DMS79 (cell line): ENCODE measurements around the gene ESRRA.

Experiments
- DNase-seq: peaks from one replicate; lab custom pipeline; 2025; lab: John Stamatoyannopoulos, UW

Gene ESRRA

DNA sequence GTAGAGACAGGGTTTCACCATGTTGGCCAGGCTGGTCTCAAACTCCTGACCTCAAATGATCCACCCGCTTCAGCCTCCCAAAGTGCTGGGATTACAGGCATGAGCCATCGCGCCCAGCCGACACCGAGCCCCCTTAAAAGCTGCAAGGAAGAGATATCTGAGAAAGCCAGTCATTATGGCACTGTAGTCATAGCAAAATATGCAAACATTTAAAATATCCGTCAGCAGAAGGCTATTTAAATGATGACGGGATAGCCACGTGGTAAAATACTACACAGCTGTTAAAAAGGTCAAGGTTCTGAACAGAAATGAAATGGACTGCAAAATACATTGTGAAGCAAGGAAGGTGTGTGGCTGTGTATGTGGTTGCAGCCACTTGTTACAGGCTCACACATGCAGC, 28.2 kb downstream of the ESRRA start:
- DNase-seq, result no peak

DNA sequence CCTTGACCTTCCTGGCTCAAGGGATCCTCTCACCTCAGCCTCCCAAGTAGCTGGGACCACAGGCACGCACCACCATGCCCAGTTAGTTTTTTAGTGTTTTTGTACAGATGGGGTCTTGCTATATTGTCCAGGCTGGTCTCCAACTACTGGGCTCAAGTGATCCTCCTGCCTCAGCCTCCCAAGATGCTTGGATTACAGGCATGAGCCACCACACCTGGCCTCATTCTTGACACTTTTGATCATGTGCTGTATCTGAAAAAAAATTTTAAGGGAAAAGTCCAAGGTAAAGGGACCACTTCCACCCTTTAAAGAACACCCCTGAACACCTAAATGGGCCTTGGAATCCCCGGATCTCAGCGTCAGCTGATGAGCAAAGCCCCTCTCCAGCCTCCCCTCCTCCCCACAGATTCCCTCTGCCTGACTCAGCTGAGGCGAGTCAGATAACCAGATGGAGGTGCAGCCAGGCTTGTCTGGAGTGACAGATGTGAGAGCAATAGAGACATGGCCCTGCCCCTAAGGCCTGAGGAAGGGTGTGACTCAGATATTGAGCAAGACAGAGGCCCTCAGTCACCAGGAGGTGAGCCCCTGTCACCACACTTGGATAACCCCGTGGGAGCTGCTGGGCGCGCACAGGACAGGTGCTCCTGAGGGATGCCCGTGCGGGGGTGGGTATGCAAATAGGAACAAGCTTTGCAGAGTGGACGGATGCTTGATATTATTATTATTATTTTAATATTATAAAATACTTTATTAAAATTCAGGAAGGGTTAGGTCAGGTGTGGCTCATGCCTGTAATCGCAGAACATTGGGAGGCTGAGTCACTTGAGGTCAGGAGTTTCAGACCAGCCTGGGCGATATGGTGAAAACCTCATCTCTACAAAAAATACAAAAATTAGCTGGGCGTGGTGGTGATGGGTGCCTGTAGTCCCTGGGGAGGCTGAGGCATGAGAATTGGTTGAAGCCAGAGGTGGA, 29.7 kb downstream of the ESRRA start:
- peak; percentile 71 for DNase-seq

DNA sequence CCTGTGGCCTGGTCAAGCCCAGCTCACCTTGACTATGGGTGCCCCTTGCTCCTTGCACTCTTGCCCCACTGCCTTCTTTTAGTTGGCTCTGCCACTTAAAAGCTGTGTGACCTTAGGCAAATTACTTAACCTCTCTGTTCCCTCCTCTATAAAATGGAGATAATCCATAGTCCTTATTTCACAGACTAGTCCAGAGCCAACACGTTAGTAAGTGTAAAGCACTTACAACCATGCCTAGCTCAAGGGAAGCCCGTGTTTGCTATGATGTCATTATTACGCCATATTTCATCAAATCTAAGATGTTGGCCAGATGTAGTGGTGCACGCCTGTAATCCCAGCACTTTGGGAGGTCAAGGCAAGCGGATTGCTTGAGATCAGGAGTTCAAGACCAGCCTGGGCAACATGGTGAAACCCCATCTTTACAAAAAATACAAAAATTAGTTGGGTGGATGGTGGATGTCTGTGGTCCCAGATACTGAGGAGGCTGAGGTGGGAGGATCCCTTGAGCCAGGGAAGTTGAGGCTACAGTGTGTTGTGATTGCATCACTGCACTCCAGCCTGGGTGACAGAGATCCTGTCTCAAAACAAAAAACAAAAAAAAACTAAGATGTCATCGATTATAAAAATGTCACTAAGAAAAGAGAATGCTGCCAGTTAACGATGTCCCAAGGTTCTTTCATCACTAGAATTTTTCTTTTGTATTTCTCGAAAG, 32.4 kb downstream of the ESRRA start:
- DNase-seq, result no peak

DNA sequence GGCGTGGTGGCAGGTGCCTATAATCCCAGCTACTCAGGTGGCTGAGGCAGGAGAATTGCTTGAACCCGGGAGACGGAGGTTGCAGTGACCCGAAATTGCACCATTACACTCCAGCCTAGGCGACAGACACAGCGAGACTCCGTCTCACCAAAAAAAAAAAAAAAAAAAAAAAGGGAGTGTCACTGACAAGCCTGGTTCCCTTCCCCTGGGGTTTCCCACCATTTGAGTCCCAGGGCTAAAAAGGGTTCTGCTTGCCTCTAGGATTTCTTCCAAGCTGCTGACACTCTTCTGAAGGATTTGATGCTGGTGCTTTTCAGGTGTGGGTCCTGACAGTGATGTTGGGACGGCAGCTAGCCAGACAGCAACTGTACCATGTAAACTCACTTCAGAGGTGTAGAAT, 33.4 kb downstream of the ESRRA start:
- DNase-seq, result no peak

DNA sequence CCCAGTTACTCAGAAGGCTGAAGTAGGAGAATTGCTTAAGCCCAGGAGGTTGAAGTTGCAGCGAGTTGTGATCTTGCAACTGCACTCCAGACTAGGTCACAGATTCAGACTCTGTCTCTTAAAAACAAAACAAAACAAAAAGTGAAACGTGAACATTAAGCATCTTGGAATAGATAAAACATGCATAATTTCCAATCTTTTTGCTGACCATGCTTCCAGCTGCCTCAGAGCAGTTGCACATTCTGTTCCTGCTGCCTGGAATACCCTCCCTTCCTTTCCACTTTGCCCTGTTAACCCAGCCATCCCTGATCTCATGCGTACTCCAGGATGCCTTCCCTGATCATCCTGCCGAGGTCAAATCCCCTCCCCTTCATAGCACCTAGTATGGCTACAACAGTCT, 34.0 kb downstream of the ESRRA start:
- no peak for DNase-seq

DNA sequence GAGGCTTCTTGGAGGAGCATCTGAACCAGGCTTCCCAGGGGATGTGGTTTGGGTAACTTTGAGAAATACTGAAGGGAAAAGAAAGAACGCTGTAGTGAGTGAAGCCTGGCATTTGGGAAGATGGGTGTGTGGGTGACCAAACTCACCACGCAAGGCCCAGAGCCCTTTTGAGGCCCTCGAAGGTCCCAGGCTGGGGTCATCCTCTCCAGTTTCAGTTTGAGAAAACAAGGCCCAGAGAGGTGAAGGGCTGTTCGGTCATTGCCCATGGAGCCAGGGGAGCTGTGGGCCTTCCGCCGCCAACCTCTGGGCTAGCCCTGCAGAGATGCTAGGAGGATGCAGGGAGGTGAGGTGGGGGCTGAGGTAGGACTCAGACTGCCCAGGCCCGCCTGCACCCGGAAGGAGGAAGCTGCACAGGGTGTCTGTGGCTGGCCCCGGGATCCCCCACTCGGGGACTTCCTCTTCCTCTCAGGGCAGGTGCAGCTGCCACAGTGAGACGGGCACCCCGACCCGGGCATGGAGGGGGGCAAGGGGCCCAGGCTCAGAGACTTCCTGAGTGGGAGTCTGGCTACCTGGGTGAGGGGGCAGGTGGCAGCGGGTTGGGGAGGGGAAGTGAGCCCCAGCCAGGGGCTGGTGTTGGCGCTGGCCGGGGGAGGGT, 34.6 kb downstream of the ESRRA start, which contains the start of gene CCDC88B:
Gene CCDC88B, plus strand, starts transcription at position 451 of the 655 bp plus-strand sequence. Its CDS starts 63 bp downstream, at position 514.
- DNase-seq, result no peak

DNA sequence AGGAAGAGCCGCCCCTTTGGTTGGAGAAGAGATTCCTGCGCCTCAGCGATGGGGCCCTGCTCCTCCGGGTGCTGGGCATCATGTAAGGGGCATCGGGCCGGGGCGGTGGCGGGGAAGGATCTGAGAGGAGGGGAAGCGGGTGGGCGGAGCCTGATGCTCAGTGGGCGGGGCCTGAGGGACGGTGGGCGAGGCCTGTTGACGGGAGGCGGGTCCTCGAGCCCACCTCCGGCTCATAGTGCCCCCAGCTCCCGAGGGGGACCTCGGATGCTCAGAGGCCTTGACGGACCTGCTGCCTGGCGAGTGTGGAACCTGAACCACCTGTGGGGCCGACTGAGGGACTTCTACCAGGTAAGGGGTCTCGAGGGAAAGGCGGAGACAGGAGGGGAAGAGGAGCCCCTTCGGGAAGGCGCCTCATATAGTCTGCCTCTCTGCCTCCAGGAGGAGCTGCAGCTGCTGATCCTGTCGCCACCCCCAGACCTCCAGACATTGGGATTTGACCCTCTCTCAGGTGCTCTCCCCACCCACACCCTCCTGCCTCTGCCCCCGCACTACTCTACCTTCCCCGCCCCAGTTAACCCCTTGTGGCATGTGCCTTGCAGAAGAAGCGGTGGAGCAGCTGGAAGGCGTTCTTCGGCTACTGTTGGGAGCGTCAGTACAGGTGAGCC, 35.5 kb downstream of the ESRRA start:
- DNase-seq, result no peak

DNA sequence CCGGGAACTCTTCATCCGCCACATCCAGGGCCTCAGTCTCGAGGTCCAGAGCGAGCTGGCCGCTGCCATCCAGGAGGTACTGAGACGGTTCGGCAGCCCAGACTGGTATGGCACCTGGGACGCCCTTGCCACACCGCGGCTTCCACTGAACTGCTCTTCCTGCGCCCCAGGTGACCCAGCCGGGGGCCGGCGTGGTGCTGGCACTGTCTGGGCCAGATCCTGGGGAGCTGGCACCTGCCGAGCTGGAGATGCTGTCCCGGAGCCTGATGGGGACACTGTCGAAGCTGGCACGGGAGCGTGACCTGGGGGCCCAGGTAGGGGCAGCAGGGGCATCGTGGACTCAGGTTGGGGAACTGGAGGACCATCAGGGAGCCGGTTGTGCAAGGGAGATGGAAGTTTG, 36.1 kb downstream of the ESRRA start:
- no peak for DNase-seq

DNA sequence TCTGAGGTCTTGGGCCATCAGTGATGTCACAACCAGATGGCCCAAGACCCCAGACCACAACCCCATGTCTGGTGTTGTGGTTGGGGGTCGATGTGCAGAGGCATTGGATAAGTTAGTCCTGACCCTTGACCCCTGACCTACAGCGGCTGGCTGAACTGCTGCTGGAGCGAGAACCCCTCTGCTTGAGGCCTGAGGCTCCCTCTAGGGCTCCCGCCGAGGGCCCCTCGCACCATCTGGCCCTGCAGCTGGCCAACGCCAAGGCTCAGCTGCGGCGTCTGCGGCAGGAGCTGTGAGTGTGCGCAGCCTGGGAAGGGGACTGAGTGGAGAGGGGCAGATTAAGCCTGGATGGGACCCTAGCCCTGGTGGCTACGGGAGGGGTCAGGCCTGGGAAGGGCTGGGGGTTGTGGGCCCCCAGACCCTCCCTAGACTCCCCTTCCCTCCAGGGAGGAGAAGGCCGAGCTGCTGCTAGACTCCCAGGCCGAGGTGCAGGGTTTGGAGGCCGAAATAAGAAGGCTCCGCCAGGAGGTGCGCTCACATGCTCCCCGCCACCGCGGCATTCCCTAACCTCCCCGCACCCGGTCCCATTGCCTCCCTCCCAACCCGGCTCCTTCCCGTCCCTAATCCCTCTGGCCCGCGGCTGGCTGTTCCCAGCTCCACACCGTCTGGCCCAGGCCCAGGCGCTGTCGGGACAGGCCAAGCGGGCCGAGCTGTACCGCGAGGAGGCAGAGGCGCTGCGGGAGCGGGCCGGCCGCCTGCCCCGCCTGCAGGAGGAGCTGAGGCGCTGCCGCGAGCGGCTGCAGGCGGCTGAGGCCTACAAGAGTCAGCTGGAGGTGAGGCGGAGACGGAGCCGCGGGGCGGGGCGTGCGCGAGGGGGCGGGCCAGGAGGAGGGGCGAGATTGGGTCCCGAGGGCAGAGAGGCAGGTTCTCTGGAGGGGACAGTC, 36.8 kb downstream of the ESRRA start:
- DNase-seq, result no peak

DNA sequence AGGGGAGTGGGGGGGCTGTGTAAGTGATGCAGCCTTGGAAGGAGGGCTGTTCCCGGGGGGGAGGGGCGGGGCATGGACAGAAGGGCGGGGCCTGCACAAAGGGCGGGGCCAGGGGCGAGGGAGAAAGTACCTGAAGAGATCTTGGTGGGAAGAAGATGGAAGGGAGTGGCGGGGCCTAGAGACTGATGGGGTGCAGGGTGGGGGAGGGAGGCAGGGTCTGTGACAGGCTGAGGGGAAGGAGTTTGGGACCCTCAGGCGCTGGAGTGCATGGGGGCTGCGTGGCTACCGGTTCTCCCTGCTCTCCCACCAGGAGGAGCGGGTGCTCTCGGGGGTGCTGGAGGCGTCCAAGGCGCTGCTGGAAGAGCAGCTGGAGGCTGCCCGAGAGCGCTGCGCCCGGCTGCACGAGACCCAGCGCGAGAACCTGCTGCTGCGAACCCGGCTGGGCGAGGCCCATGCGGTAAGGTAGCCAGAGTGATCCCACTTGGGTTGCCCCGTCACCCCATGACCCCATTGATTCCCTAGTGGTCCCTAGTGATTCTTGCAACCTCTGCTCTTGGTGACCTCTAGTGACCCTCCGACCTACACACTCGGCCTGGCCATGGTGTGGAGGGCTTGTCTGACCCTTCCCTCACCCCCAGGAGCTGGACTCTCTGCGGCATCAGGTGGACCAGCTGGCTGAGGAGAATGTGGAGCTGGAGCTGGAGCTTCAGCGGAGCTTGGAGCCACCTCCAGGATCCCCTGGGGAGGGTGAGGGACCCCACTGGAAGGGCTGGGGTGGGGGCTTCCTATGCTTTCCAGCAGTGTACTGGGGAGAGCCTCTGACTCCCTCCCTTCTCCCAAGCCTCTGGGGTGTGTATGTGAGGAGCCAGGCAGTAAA, 37.8 kb downstream of the ESRRA start:
- no peak for DNase-seq

DNA sequence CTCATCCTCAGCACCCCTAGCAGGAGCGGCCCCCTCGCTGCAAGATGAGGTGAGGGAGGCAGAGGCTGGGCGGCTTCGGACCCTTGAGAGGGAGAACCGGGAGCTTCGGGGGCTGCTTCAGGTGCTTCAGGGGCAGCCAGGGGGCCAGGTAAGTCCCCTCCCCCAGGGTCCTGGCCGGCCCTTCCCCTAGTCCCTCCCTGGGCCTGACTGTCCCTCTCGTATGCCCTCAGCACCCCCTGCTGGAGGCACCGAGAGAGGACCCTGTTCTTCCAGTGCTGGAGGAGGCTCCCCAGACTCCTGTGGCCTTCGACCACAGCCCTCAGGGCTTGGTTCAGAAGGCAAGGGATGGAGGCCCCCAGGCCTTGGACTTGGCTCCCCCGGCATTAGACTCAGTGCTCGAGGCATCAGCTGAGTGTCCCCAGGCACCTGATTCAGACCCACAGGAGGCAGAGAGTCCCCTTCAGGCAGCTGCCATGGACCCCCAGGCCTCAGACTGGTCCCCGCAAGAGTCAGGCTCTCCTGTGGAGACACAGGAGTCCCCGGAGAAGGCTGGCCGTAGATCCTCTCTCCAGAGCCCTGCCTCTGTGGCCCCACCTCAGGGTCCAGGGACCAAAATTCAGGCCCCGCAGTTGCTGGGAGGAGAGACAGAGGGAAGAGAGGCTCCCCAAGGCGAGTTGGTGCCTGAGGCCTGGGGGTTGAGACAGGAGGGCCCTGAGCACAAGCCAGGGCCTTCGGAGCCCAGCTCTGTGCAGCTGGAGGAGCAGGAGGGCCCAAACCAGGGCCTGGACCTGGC, 38.6 kb downstream of the ESRRA start:
- DNase-seq, result no peak

DNA sequence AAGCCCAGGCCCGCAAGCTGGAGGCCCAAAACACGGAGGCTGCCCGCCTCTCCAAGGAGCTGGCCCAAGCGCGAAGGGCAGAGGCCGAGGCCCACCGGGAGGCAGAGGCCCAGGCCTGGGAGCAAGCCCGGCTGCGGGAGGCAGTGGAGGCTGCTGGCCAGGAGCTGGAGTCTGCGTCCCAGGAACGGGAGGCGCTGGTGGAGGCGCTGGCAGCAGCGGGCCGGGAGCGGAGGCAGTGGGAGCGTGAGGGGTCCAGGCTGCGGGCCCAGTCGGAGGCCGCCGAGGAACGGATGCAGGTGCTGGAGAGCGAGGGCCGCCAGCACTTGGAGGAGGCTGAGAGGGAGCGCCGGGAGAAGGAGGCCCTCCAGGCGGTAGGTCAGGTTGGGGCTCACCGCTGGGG, 39.5 kb downstream of the ESRRA start:
- no peak for DNase-seq

DNA sequence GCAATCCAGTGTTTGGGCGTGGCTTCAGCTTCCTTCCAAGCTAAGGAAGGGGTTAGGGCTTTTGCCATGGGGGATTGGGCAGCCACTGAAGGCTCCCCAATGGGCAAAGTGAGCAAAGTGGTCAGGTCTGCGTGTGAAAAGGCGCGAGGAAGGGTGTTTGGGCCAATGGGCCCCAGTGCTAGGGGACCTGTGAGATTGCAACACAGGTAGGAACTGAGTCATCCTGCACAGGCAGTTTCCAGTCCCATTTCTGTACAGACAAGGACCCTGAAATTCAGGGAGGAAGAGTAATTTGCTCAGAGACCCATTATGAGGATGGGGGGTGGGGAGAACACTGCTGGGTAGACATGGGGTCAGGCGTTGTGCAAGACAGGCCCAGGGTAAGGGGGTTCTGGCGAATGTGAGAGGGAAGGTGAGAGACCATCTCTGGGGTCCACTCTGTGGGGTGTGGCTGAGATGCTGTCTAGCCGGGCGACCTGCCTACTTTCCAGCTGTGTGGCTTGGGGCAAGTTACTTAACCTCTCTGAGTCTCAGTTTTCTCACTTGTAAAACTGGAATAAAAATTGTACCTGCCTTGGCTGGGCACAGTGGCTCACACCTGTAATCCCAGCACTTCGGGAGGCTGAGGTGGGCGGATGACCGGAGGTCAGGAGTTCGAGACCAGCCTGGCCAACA, 42.0 kb downstream of the ESRRA start:
- no peak for DNase-seq

DNA sequence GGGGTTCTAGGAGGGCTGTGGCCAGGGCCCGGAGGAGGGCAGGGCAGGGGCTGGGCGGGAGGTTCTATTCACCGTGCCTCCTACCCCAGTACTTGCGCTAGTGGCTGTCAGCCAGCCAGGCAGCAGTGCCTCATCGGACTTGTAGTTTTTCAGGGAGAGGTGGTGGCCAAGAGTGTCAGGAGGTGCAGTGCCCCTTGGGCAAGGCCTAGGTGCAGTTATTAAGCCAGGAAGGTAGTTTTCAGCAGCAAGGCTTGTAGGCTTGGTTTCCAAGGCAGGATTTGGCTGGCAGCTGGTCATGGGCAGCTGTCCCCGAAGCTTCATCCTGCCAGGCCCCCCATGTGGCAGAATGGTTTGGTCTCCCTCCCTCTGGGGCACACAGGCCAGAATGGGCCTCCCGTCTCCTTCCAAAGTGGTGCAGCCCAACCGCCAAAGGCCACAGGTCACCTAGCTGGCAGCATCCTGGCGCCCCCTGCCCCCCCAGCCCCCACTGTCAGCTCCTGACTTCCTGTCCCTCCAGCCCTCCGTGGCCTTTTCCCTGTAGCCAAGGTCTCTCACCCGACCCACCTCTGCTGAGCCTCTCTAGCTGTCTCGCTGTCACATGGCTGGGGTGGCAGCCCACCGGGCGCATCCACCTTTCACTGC, 43.2 kb downstream of the ESRRA start:
- no peak for DNase-seq

DNA sequence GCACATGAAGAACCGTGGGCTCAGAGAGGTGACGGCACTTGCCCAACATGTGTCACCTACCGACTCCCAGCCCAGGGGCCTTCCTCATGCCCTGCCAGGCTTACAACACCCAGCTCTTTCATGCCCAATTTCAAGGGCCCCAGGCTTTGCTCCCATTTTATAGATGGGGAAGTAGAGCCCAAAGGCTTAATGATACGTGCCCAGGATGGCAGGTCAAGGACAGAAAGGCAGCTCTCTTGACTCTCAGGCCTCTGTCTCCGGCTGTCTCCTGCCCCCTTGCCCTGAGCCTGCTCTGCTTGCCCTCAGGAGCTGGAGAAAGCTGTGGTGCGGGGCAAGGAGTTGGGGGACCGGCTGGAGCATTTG, 43.7 kb downstream of the ESRRA start:
- no peak for DNase-seq

DNA sequence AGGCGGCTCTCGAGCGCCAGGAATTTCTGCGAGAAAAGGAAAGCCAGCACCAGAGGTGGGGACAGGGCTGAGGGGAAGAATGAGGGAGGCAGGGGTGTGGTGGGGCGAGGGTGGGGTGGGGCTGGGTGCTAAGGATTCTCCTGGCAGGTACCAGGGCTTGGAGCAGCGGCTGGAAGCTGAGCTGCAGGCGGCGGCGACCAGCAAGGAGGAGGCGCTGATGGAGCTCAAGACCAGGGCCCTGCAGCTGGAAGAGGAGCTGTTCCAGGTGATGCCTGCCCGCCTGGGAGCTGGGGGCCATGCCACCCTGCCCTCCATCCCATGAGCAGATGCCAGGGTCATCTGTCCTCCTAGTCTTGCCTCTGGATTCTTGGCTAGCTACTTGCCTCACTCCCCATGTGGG, 44.1 kb downstream of the ESRRA start:
- no peak for DNase-seq

DNA sequence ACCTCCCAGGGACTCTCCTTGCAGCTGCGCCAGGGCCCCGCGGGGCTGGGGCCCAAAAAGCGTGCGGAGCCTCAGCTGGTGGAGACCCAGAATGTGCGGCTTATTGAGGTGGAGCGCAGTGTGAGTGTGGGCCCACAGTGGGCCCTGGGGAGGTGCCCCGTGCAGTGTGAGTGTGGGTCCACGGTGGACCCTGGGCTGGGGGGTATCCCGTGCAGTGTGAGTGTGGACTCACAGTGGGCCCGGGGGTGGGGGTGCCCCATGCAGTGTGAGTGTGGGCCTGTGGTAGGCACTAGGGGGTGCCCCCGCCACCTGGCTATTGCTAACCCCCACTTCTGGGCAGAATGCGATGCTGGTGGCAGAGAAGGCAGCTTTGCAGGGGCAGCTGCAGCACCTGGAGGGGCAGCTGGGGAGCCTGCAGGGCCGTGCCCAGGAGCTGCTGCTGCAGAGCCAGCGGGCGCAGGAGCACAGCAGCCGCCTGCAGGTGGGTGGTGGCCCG, 45.9 kb downstream of the ESRRA start:
- DNase-seq, result no peak
